Fibroblast of skin of left biceps (primary cell): Measurements from ENCODE around the gene FAN1.
A peak's percentile ranks its signal among the peaks of the same experiment; 100 is the strongest.
"Not testable (repeated sequence)": the region's sequence is repeated elsewhere in the genome, so short reads cannot be mapped to it uniquely, and the experiment has no call there.

Experiments used
- DNase-seq, 2 experiments: peaks; one replicate each; pipeline ENCODE4 v3.0.0-alpha.2; 2013; ENCODE audit warnings: low read depth in 2 of 2

The FAN1 gene

DNA sequence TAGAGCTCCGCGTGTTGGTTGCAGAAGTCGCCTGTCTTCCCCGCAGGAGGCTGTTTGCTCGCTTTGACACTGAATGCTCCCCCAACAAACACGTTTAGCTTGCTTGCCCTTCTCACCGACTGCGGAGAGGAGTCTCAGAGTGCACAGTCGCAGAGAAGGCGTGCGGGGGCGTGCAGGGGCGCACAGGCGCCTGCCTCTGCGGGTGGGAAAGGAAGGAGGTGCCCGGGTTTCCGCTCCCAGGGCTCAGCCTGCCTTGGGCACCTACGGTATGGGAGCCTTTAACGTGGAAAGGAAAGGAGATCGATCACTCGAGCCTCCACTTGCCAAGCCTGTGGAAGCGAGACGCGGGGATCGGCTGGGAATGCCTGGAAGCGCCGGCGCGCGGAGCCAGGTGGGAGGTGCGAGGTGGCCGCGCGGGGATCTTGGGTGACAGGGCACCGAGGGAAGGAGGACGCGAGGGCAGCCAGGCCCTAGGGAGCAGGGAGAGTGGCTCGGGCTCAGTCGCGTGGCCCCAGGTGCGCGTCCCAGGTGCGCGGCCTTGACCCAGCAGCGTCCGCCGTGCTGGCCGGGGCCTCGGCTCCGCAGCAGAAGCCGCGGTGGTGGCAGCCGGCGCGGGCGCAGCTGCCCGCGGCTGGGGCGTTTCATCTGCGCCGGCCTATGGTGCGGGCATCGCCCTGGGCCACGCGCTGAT is at the start of gene FAN1:
TSS of gene FAN1 (plus strand) at position 419 of the 691 bp plus-strand sequence. CDS start 749 bp downstream, outside the sequence.
- peak; percentile 33 to 49 for DNase-seq

GRCh38 chr15:30859091-30859874 is 44.4 kb upstream of the FAN1 start:
- no peak for DNase-seq

DNA sequence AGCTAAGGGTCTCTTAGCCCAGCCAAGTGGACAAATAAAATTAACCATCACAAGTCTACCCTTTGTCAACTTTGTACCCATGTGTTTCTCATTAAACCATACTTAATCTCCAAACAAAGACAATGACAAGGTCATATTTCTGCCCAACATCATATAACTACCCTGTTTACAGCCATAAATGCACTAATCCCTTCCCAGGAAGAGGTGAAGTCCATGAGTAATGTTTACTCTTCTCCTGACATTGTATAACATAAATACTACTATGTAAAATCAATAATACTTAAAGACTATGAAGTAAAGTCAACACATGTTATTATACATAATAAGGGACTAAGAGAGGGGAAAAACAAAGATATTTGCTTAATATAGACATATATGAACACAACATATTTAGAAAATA is 38.5 kb upstream of the FAN1 start:
- no peak for DNase-seq

GRCh38 chr15:30870681-30871080 is 33.0 kb upstream of the FAN1 start:
- DNase-seq, result no peak

- no peak for DNase-seq
Measured at GRCh38 chr15:30872341-30872748, 31.4 kb upstream of the FAN1 start.

- no peak for DNase-seq
Measured at GRCh38 chr15:30877070-30877469, 26.6 kb upstream of the FAN1 start.

GRCh38 chr15:30878515-30878914 is 25.2 kb upstream of the FAN1 start:
- no peak for DNase-seq

- DNase-seq, result no peak
Measured at GRCh38 chr15:30882849-30883433, 20.8 kb upstream of the FAN1 start.

DNA sequence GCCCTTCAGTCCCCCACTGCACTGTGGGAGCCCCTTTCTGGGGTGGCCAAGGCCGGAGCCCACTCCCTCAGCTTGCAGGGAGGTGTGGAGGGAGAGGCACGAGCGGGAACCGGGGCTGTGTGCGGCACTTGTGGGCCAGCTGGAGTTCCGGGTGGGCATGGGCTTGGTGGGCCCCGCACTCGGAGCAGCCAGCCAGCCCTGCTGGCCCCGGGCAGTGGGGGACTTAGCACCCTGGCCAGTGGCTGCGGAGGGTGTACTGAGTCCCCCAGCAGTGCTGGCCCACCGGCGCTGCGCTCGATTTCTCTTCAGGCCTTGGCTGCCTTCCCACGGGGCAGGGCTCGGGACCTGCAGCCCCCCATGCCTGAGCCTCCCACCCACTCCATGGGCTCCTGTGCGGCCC is 20.0 kb upstream of the FAN1 start:
- DNase-seq, result not testable (repeated sequence)

DNA sequence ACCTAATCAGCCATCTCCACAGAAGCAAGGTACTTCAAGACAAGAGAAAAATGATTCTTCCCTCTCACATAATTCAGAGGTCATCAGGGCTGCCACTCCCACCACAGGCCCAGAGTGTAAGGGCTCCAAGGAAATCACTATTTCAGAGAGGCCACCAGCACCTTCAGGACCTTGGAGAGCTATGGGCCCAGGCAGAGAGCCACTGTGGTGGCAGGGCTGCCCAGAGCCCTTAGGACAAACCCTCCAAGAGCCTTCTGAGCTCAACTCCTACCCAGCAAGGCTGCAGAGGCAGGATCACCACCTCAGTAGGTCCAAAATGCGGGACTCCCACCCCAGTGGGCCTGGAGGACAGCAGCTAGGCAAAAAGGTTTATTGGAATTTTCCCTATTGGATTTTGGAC is 17.9 kb upstream of the FAN1 start:
- DNase-seq, result no peak

- DNase-seq, result no peak
Measured at GRCh38 chr15:30889196-30889595, 14.5 kb upstream of the FAN1 start.

GRCh38 chr15:30895461-30896210 is 8.1 kb upstream of the FAN1 start:
- no peak for DNase-seq

GRCh38 chr15:30896211-30896606 is 7.5 kb upstream of the FAN1 start:
- no peak for DNase-seq

- DNase-seq, result no peak
Measured at GRCh38 chr15:30901889-30902288, 1.8 kb upstream of the FAN1 start.

- DNase-seq, result no peak
Measured at GRCh38 chr15:30904812-30905211, 1.1 kb downstream of the FAN1 start.

DNA sequence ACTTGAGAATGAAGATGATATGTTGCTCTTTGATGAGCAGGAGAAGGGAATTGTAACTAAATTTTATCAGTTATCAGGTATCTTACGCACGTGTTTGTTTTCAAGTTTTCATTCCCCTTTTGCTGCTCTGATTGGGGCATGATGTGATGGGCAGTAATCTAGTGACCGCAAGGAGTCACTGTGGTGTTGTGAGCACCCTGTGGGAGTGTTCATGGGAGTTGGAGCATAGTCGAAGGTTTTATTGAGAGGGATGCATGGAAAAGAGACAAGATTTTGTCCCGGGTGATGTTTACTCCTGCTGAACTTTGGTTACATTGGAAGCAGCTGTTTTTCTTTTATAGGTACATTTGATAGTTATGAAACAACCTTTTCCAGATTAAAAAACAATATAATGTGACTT is 2.1 kb downstream of the FAN1 start:
- DNase-seq, result no peak

DNA sequence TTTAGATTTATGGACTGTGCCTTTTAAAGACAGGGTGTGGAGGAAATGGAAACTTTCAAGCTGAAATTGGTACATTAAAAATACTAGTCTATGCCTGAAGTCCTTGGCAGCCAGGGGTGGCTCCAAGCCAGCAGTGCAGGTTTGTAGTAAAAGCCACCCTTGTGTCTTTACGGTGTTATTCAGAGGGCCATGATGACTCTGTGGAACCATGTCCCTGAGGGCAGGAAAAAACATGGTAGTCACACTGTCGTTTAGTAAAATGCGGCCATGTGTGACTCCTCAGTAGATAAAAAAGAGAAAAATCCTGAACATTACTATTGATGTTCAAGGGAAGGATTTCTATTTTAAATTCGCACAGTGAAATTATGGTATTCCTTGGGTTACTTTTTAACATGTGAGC is 2.7 kb downstream of the FAN1 start:
- DNase-seq, result no peak

- no peak for DNase-seq
Measured at GRCh38 chr15:30913761-30914160, 10.0 kb downstream of the FAN1 start.

GRCh38 chr15:30917013-30917412 is 13.3 kb downstream of the FAN1 start:
- no peak for DNase-seq

- no peak for DNase-seq
Measured at GRCh38 chr15:30917675-30918074, 14.0 kb downstream of the FAN1 start.

GRCh38 chr15:30918366-30918765 is 14.7 kb downstream of the FAN1 start:
- no peak for DNase-seq

DNA sequence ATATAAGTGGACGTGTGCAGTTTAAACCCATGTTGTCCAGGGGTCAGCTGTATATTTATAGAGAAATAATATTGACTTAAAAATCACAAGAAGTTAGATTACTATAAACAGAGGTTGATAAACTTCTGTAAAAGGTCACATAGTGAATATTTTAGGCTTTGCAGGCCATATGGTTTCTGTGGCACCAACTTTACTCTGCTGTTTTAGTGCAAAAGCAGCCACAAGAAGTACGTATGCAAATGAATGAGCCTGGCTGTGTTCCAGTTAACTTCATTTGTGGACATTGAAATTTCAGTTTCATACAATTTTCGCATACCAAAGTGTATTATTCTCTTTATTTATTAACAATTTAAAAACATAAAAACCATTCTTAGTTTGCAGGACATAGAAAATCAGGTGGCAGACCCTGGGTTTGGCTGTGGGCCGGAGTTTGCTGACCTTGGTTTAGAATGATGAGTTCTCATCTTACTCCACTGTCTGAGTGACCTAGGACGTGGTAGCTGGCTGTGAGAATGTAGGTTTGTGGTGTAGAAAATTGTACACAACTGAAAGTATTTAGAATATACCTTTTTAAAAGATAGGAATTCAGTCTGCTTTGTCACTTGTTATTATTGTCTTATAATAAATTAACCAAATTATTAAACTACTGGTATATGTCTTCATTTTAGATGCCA is 16.3 kb downstream of the FAN1 start:
- DNase-seq, result no peak
